OCI-LY7 (cell line): ENCODE results near the gene LCN2. TPM values are rescaled to one million over a fixed set of nuclear protein-coding genes. Genes with fewer than 3 reads are reported as not detected.
"Not testable (repeated sequence)": the region's sequence is repeated elsewhere in the genome, so short reads cannot be mapped to it uniquely, and the experiment has no call there.

ENCODE experiments used
- BruUV-seq: library from RNA; stranded (reverse); fragments of 400-500 nt; replicated peaks from 2 replicates; lab custom pipeline; 2021; lab: Mats Ljungman, UMichigan
- CTCF ChIA-PET: fragments of 300-600 bp; sonication (Branson Sonifier 250); formaldehyde crosslinking; loops from one replicate; lab custom pipeline; 2022; ENCODE audit warnings: antibody characterized with exemption; ENCODE audit not compliant: unreplicated experiment; lab: Charles Lee
- POLR2A ChIA-PET: fragments of 300-600 bp; sonication (Branson Sonifier 250); formaldehyde crosslinking; loops from one replicate; lab custom pipeline; 2022; ENCODE audit warnings: antibody characterized with exemption; lab: Charles Lee
- DNase-seq: peaks from one replicate; pipeline ENCODE4 v3.0.0-alpha.2; 2015; ENCODE audit warnings: low spot score
- H2AFZ ChIP-seq: fragments of 200-600 bp; sonication (generic), shearing (Covaris generic); 2 replicates; pipeline ENCODE4 v1.6.1; 2014; ENCODE audit warnings: mild to moderate bottlenecking, antibody characterized with exemption, low read length, moderate library complexity
- H3K27ac ChIP-seq: fragments of 200-600 bp; sonication (generic); 2 replicates; pipeline ENCODE4 v1.5.1; 2014; ENCODE audit warnings: mixed run types, low read depth, mild to moderate bottlenecking, moderate library complexity, low read length, inconsistent platforms; ENCODE audit not compliant: poor library complexity, severe bottlenecking
- H3K36me3 ChIP-seq: fragments of 200-600 bp; sonication (generic); 2 replicates; pipeline ENCODE4 v1.6.1; 2014; ENCODE audit warnings: mild to moderate bottlenecking, antibody characterized with exemption, low read length, moderate library complexity, mixed read lengths; ENCODE audit not compliant: insufficient read depth
- H3K4me1 ChIP-seq: fragments of 200-600 bp; sonication (generic); 2 replicates; pipeline ENCODE4 v1.5.1; 2014; ENCODE audit warnings: mild to moderate bottlenecking, low read length; ENCODE audit not compliant: insufficient read depth, poor library complexity, severe bottlenecking
- H3K4me2 ChIP-seq: fragments of 200-600 bp; sonication (generic); 2 replicates; pipeline ENCODE4 v1.6.1; 2014; ENCODE audit warnings: mild to moderate bottlenecking, low read length
- H3K4me3 ChIP-seq: fragments of 200-600 bp; sonication (generic); 2 replicates; pipeline ENCODE4 v1.5.1; 2014; ENCODE audit warnings: mild to moderate bottlenecking, low read depth, low read length; ENCODE audit not compliant: poor library complexity, severe bottlenecking
- H3K79me2 ChIP-seq: fragments of 200-600 bp; sonication (generic); 2 replicates; pipeline ENCODE4 v1.6.1; 2016; ENCODE audit warnings: low read depth, mild to moderate bottlenecking, low read length, moderate library complexity, mixed read lengths; ENCODE audit not compliant: insufficient read depth
- H3K9me2 ChIP-seq: fragments of 200-600 bp; sonication (generic); 2 replicates; pipeline ENCODE4 v1.6.1; 2016; ENCODE audit warnings: mild to moderate bottlenecking, low read length, mixed read lengths; ENCODE audit not compliant: insufficient read depth
- H3K9me3 ChIP-seq: fragments of 200-600 bp; sonication (generic); 2 replicates; pipeline ENCODE4 v1.6.1; 2014; ENCODE audit warnings: mild to moderate bottlenecking, mixed run types, low read length, mixed read lengths
- H4K20me1 ChIP-seq: fragments of 200-600 bp; sonication (generic); 2 replicates; pipeline ENCODE4 v1.6.1; 2014; ENCODE audit warnings: mild to moderate bottlenecking, antibody characterized with exemption, low read length, moderate library complexity, mixed read lengths; ENCODE audit not compliant: insufficient read depth
- EZH2phosphoT487 ChIP-seq: fragments of 200-600 bp; sonication (generic); IDR thresholded peaks from 2 replicates; pipeline ENCODE4 v1.6.1; 2018; ENCODE audit warnings: low read depth, borderline replicate concordance, mild to moderate bottlenecking, mixed run types, antibody characterized with exemption, low read length, moderate library complexity, mixed read lengths
- intact Hi-C: fragments of 100-400 bp; cut with micrococcal nuclease; formaldehyde crosslinking; loops from one replicate; pipeline ENCODE4 v1.10.0; 2022; ENCODE audit not compliant: unreplicated experiment
- total RNA-seq, 2 experiments: library from RNA; depleted of rRNA in 1 of 2; stranded (reverse); fragments of >200 nt in 1 of 2; shearing (Covaris generic) in 1 of 2; gene quantifications; 2 replicates each; pipeline ENCODE4 v1.2.3, GENCODE V29; 2014 to 2022
- TF ChIP-seq, protein P1 (sequence below): fragments of 200-600 bp; sonication (generic); conservative IDR thresholded peaks from 2 replicates; pipeline ENCODE4 v1.5.1; 2014; ENCODE audit warnings: mild to moderate bottlenecking, antibody characterized with exemption, low read length, moderate library complexity, mixed read lengths

The LCN2 gene
- total RNA-seq, 2 experiments from 2014 or later = not detected

DNA sequence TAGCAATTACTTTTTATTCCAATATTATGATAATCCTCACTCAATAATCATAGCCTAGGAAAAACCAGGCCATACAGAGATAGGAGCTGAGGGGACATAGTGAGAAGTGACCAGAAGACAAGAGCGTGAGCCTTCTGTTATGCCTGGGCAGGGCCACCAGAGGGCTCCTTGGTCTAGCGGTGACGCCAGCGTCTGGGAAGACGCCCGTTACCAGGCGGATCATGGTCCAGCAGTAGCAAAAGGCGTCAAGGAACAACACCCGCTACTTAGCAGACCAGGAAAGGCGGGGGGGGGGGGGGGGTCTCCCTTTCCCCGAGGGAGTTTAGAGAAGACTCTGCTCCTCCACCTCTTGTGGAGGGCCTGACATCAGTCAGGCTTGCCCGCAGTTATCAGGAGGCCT lies 32.2 kb downstream of the LCN2 start:
- H3K9me2 ChIP-seq, POLR2A ChIA-PET, H3K4me2 ChIP-seq, H4K20me1 ChIP-seq, H2AFZ ChIP-seq, H3K4me3 ChIP-seq, intact Hi-C loops, H3K79me2 ChIP-seq, H3K9me3 ChIP-seq, H3K4me1 ChIP-seq, H3K27ac ChIP-seq, CTCF ChIA-PET, BruUV-seq, DNase-seq: not testable (repeated sequence)
- peaks cover 75% of the 10 kb centered on the region for H3K36me3 ChIP-seq
- TF ChIP-seq, protein P1, sequence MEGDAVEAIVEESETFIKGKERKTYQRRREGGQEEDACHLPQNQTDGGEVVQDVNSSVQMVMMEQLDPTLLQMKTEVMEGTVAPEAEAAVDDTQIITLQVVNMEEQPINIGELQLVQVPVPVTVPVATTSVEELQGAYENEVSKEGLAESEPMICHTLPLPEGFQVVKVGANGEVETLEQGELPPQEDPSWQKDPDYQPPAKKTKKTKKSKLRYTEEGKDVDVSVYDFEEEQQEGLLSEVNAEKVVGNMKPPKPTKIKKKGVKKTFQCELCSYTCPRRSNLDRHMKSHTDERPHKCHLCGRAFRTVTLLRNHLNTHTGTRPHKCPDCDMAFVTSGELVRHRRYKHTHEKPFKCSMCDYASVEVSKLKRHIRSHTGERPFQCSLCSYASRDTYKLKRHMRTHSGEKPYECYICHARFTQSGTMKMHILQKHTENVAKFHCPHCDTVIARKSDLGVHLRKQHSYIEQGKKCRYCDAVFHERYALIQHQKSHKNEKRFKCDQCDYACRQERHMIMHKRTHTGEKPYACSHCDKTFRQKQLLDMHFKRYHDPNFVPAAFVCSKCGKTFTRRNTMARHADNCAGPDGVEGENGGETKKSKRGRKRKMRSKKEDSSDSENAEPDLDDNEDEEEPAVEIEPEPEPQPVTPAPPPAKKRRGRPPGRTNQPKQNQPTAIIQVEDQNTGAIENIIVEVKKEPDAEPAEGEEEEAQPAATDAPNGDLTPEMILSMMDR = peak; percentile 45

DNA sequence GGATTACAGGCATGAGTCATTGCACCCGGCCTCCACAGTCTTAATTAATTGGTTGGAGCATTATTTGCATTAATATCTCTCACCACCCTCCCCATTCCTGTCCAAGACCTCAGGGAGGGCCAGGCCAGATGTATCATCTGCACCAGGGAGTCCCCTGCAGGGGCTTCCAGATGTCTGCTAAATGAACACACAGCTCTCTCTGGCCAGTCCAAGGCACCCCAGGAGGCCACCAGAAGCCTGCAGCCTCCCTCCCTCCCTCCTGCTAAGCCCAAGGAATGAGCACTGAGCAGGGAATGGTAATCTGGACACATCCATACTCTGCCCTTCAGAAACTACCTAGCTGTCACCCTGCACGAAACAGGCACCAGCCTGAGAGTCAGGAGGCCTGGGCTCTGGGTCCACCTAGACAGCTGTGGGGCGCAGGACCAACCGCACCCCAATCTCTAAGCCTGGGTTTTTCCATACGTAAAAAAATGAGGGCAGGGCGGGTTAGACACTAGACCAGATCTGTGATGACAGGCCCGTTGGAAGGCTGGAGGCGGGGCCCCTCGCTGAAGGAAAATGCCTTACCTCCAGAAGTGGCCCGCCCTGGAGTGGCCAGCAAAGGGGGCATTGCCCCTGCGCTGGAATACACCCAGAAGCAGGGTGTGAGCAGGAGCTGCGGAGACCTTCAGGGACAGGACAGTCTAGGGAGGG lies 33.8 kb downstream of the LCN2 start:
- no peak overlapping the region for H2AFZ ChIP-seq
- ChIA-PET CTCF (no interaction called here), POLR2A (no interaction called here)
- intact Hi-C loops = no loop called here
- no peak overlapping the region for H3K4me2 ChIP-seq
- BruUV-seq = no TSS peak
- peaks cover 72% of the 10 kb centered on the region for H3K36me3 ChIP-seq
- H3K27ac ChIP-seq = no peak overlapping the region
- no peak for TF ChIP-seq EZH2phosphoT487
- TF ChIP-seq, protein P1 = no peak
- H3K9me2 ChIP-seq = no peaks in the 10 kb centered on the region
- no peaks in the 10 kb centered on the region for H4K20me1 ChIP-seq
- no peak overlapping the region for H3K4me3 ChIP-seq
- H3K79me2 ChIP-seq = no peaks in the 10 kb centered on the region
- DNase-seq = no peak
- 0 out of 2 replicates have a peak, but pooled peaks cover 3% of the 10 kb centered on the region for H3K9me3 ChIP-seq
- peaks cover 5% of the 10 kb centered on the region for H3K4me1 ChIP-seq
